Measurements from ENCODE around the gene SP6.

DNA sequence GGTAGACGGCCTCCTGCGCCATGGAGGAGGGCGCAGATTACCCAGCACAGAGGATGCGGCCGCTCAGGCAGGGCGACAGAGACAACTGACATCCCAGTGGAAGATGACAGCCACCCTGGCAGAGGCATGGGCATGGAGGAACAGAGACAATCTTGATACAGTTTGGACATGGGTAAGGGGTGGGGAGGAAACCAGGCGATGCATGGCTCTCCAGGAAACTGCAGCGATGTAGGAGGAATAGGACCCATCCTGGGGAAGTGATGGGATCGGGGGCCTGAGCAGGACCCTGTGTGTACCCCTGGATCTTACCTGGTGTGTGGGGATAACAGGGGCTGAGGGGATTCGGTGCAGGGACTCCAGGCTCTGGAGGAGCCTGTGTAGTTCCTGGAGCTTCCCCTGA is 34.0 kb downstream of the SP6 start:
- TF ChIP-seq, protein P1, sequence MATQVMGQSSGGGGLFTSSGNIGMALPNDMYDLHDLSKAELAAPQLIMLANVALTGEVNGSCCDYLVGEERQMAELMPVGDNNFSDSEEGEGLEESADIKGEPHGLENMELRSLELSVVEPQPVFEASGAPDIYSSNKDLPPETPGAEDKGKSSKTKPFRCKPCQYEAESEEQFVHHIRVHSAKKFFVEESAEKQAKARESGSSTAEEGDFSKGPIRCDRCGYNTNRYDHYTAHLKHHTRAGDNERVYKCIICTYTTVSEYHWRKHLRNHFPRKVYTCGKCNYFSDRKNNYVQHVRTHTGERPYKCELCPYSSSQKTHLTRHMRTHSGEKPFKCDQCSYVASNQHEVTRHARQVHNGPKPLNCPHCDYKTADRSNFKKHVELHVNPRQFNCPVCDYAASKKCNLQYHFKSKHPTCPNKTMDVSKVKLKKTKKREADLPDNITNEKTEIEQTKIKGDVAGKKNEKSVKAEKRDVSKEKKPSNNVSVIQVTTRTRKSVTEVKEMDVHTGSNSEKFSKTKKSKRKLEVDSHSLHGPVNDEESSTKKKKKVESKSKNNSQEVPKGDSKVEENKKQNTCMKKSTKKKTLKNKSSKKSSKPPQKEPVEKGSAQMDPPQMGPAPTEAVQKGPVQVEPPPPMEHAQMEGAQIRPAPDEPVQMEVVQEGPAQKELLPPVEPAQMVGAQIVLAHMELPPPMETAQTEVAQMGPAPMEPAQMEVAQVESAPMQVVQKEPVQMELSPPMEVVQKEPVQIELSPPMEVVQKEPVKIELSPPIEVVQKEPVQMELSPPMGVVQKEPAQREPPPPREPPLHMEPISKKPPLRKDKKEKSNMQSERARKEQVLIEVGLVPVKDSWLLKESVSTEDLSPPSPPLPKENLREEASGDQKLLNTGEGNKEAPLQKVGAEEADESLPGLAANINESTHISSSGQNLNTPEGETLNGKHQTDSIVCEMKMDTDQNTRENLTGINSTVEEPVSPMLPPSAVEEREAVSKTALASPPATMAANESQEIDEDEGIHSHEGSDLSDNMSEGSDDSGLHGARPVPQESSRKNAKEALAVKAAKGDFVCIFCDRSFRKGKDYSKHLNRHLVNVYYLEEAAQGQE (IDR thresholded peaks at IDR 0.05; ENCODE audit: insufficient replicate concordance, low read depth): no peak
- TF ChIP-seq GABPA (IDR thresholded peaks at IDR 0.05; ENCODE audit: low read depth) (no peak), POLR2AphosphoS5 (IDR thresholded peaks at IDR 0.05; ENCODE audit: low read depth) (no peak), SPI1 (IDR thresholded peaks at IDR 0.05; ENCODE audit: borderline replicate concordance, low read depth) (no peak)
- TF ChIP-seq, protein P2, sequence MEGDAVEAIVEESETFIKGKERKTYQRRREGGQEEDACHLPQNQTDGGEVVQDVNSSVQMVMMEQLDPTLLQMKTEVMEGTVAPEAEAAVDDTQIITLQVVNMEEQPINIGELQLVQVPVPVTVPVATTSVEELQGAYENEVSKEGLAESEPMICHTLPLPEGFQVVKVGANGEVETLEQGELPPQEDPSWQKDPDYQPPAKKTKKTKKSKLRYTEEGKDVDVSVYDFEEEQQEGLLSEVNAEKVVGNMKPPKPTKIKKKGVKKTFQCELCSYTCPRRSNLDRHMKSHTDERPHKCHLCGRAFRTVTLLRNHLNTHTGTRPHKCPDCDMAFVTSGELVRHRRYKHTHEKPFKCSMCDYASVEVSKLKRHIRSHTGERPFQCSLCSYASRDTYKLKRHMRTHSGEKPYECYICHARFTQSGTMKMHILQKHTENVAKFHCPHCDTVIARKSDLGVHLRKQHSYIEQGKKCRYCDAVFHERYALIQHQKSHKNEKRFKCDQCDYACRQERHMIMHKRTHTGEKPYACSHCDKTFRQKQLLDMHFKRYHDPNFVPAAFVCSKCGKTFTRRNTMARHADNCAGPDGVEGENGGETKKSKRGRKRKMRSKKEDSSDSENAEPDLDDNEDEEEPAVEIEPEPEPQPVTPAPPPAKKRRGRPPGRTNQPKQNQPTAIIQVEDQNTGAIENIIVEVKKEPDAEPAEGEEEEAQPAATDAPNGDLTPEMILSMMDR (IDR thresholded peaks at IDR 0.05; ENCODE audit: insufficient read depth, low read length): no peak
